ENCODE data around the gene MYG1.

DNA sequence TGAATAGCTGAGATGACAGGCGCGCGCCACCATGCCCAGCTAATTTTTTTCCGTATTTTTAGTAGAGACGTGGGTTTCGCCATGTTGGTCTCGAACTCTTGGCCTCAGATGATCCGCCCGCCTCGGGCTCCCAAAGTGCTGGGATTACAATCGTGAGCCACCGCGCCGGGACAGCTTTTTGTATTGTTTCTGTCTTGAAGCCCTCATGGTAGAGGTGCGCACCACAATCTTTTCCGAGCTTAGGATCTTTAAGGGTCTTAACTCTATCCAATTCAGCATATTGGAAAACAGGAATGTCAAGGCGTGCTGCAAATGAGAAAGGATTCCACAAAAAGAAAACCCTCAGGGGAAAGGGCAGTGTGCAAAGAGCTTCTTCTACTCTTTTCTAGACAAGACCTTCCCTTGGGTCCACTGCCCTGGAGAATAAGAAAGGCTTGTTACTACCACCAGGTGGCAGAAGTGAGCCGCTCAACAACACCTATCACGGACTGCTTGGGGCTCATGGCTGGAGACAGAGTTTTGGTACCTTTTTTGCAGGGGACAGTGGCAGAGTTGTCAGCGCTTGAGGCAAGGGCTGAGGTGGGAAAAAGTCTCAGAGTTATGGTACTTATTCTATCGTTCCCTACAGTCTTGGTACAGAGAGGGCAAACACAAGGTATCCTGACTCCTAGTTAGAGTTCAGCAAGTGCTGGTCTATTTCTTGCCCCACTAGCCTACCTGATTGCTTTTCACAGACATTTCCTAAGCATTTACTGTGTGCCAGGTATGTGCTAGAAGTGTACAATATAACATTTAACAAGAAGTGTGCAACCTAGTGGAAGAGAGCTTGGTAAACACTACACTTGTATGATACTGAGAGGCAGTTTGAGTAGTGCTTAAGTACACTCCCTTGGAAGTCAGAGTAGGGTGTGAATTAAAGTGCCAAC, 53.1 kb downstream of the MYG1 start:
- TF ChIP-seq POLR2A (IDR thresholded peaks at IDR 0.05) (no peak), POLR2AphosphoS5 (IDR thresholded peaks at IDR 0.05) (peak in 1 of 3 donors; percentile 72)

Data from spleen (tissue), 3 donors.